PC-9 (cell line): ENCODE measurements around the gene EDAR. TPM values are rescaled to one million over a fixed set of nuclear protein-coding genes. Genes with fewer than 3 reads are reported as not detected.

Experiments used
- BruUV-seq: library from RNA; stranded (reverse); fragments of 400-500 nt; replicated peaks from 2 replicates; lab custom pipeline; 2021; lab: Mats Ljungman, UMichigan
- CTCF ChIA-PET: fragments of 300-600 bp; sonication (Branson Sonifier 250); formaldehyde crosslinking; loops from one replicate; lab custom pipeline; 2022; ENCODE audit warnings: antibody characterized with exemption; lab: Charles Lee
- POLR2A ChIA-PET: fragments of 300-600 bp; sonication (Branson Sonifier 250); formaldehyde crosslinking; loops from one replicate; lab custom pipeline; 2022; ENCODE audit warnings: antibody characterized with exemption; ENCODE audit not compliant: unreplicated experiment; lab: Charles Lee
- DNase-seq, 2 experiments: peaks; one replicate each; pipeline versions ENCODE4 v3.0.0 to v3.0.0-alpha.2; 2015 to 2022; ENCODE audit warnings: mixed read lengths in 1 of 2
- H2AFZ ChIP-seq: fragments of 200-600 bp; sonication (generic); 2 replicates; pipeline ENCODE4 v1.8.1; 2017; ENCODE audit warnings: antibody characterized with exemption
- H3F3A ChIP-seq: fragments of 200-600 bp; sonication (generic); 2 replicates; pipeline ENCODE4 v1.8.1; 2017; ENCODE audit warnings: antibody characterized with exemption, mild to moderate bottlenecking, low read depth; ENCODE audit not compliant: insufficient read depth
- H3K27ac ChIP-seq: fragments of 200-600 bp; sonication (generic); 2 replicates; pipeline ENCODE4 v1.6.1; 2016; ENCODE audit warnings: mixed run types
- H3K27me3 ChIP-seq: fragments of 200-600 bp; sonication (generic); 2 replicates; pipeline ENCODE4 v1.6.1; 2016; ENCODE audit warnings: low read depth, mixed run types; ENCODE audit not compliant: insufficient read depth
- H3K36me3 ChIP-seq: fragments of 200-600 bp; sonication (generic); 2 replicates; pipeline ENCODE4 v1.6.1; 2016; ENCODE audit warnings: low read depth, mixed run types
- H3K4me1 ChIP-seq: fragments of 200-600 bp; sonication (generic); replicated peaks from 2 replicates; pipeline ENCODE4 v1.6.1; 2016; ENCODE audit warnings: mixed run types; ENCODE audit not compliant: insufficient read depth
- H3K4me2 ChIP-seq: fragments of 200-600 bp; sonication (generic); 2 replicates; pipeline ENCODE4 v1.6.1; 2017; ENCODE audit warnings: mixed run types
- H3K4me3 ChIP-seq: fragments of 200-600 bp; sonication (generic); 2 replicates; pipeline ENCODE4 v1.6.1; 2016; ENCODE audit warnings: mixed run types
- H3K79me2 ChIP-seq: fragments of 200-600 bp; sonication (generic); 2 replicates; pipeline ENCODE4 v1.6.1; 2017; ENCODE audit warnings: low read depth, mixed run types
- H3K9me2 ChIP-seq: fragments of 200-600 bp; sonication (generic); 2 replicates; pipeline ENCODE4 v1.8.1; 2017; ENCODE audit warnings: mild to moderate bottlenecking; ENCODE audit not compliant: insufficient read depth
- H3K9me3 ChIP-seq: fragments of 200-600 bp; sonication (generic); 2 replicates; pipeline ENCODE4 v1.8.1; 2016; ENCODE audit warnings: low read depth; ENCODE audit not compliant: insufficient read depth
- H4K20me1 ChIP-seq: fragments of 200-600 bp; sonication (generic); 2 replicates; pipeline ENCODE4 v1.8.1; 2017; ENCODE audit not compliant: insufficient read depth
- EZH2 ChIP-seq: fragments of 200-600 bp; sonication (generic); IDR thresholded peaks from 2 replicates; pipeline ENCODE4 v1.8.0; 2017; ENCODE audit warnings: antibody characterized with exemption, low read depth
- intact Hi-C: fragments of 100-400 bp; cut with micrococcal nuclease; formaldehyde crosslinking; loops from one replicate; pipeline ENCODE4 v1.10.0; 2022; ENCODE audit not compliant: unreplicated experiment
- total RNA-seq: library from RNA; stranded (reverse); gene quantifications from 2 replicates; pipeline ENCODE4 v1.2.3, GENCODE V29; 2021
- TF ChIP-seq, protein P1 (sequence below): fragments of 200-600 bp; sonication (generic); conservative IDR thresholded peaks from 2 replicates; pipeline ENCODE4 v1.6.1; 2017; ENCODE audit warnings: mixed run types, antibody characterized with exemption, mild to moderate bottlenecking, moderate library complexity

Gene EDAR
- total RNA-seq, 1 experiment from 2014 or later = not detected

DNA sequence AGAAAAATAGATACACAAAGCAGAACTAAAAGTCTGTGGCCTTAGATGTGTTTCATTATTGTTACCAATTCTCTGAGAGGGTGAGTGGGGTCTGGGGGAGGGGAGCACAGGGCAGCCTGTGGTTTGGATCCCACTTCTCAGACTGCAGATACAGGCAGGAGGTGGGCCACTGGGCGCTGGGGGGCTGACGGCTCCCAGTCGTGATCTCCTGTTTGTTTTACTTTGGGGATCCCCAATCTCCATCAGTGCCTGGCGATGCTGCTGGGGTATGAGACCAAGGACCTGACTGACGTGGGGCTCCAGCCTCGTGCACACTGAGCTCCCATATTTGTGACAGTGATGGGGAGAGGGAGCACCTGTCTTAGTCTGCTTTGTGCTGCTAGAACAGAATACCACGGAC, 54.9 kb downstream of the EDAR start:
- no TSS peak for BruUV-seq
- intact Hi-C loops = no loop called here
- H3K27me3 ChIP-seq = peaks cover 3% of the 10 kb centered on the region; the same call in 1 of the 2 replicates
- no peak overlapping the region for H3K4me2 ChIP-seq
- ChIA-PET CTCF (no interaction called here), POLR2A (no interaction called here)
- DNase-seq = no peak
- H4K20me1 ChIP-seq = no peaks in the 10 kb centered on the region
- no peaks in the 10 kb centered on the region for H3K9me2 ChIP-seq
- no peak overlapping the region for H2AFZ ChIP-seq
- no peaks in the 10 kb centered on the region for H3F3A ChIP-seq
- H3K36me3 ChIP-seq = no peaks in the 10 kb centered on the region
- H3K4me1 ChIP-seq = no peaks in the 10 kb centered on the region
- H3K79me2 ChIP-seq = no peaks in the 10 kb centered on the region
- TF ChIP-seq EZH2 = no peak
- TF ChIP-seq, protein P1, sequence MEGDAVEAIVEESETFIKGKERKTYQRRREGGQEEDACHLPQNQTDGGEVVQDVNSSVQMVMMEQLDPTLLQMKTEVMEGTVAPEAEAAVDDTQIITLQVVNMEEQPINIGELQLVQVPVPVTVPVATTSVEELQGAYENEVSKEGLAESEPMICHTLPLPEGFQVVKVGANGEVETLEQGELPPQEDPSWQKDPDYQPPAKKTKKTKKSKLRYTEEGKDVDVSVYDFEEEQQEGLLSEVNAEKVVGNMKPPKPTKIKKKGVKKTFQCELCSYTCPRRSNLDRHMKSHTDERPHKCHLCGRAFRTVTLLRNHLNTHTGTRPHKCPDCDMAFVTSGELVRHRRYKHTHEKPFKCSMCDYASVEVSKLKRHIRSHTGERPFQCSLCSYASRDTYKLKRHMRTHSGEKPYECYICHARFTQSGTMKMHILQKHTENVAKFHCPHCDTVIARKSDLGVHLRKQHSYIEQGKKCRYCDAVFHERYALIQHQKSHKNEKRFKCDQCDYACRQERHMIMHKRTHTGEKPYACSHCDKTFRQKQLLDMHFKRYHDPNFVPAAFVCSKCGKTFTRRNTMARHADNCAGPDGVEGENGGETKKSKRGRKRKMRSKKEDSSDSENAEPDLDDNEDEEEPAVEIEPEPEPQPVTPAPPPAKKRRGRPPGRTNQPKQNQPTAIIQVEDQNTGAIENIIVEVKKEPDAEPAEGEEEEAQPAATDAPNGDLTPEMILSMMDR = no peak
- no peak overlapping the region for H3K4me3 ChIP-seq
- no peak overlapping the region for H3K27ac ChIP-seq
- no peaks in the 10 kb centered on the region for H3K9me3 ChIP-seq

DNA sequence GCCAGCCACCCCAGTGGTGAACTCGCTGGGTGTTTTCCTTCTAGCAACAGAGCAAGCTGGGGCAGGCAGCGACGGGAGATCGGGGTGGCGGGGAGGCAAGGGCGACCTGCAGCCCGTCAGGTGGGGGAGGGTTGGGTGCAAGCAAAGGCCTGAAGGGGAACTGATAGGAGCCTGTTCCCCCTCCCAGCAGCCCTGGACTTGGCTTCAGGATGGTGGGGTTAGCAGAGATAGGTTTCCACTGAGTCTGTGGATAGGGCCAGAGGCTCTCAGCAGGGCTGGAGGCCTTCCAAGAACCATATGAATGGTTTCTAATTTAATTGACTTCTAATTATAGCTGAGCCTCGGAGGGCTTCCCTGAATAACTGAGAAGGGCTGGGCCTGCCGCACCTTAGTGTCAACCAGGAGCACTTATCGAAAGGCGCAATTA, 55.3 kb downstream of the EDAR start:
- no peaks in the 10 kb centered on the region for H3K9me3 ChIP-seq
- BruUV-seq = no TSS peak
- TF ChIP-seq EZH2 = no peak
- TF ChIP-seq, protein P1 = no peak
- H3K4me1 ChIP-seq = no peaks in the 10 kb centered on the region
- H3F3A ChIP-seq = no peaks in the 10 kb centered on the region
- no peaks in the 10 kb centered on the region for H3K9me2 ChIP-seq
- no peaks in the 10 kb centered on the region for H3K79me2 ChIP-seq
- peaks cover 3% of the 10 kb centered on the region; the same call in 1 of the 2 replicates for H3K27me3 ChIP-seq
- no peaks in the 10 kb centered on the region for H4K20me1 ChIP-seq
- intact Hi-C loops = no loop called here
- no peak overlapping the region for H2AFZ ChIP-seq
- POLR2A ChIA-PET = no interaction called here
- H3K36me3 ChIP-seq = no peaks in the 10 kb centered on the region
- DNase-seq = no peak
- H3K4me2 ChIP-seq = no peak overlapping the region
- H3K4me3 ChIP-seq = no peak overlapping the region
- CTCF ChIA-PET = no interaction called here
- no peak overlapping the region for H3K27ac ChIP-seq

DNA sequence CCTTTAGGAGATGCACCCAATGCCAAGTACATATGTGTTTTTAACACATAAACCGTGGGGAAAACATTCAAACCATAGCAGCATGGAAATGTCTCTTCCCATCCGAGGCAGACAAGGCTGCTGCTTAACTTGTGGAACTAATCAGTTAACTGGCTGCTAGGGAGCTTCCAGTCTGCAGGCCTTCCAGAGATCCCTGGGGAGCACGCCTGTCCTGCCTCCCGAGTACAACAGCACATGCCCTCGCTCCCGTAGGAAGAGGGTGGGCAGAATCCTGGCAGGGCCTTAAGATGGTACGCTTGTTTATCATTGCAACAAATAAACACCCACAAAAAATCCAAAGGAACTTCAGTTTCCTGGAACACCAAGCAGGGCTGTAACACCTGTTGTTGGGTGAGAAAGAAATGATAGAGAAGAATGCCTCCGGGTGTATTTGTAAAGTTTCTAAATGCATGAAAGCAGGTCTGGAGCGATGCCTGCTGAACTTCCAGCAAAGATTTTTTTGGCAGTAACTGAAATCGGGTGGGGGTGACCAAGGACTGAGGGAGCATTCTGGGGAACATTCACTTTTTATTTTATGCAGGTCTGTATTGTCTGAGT, 56.2 kb downstream of the EDAR start:
- ChIA-PET CTCF (no interaction called here), POLR2A (no interaction called here)
- Histone ChIP-seq H3K9me2 (no peaks in the 10 kb centered on the region), H3K4me1 (no peaks in the 10 kb centered on the region), H3K4me2 (no peak overlapping the region), H3K79me2 (no peaks in the 10 kb centered on the region), H2AFZ (no peak overlapping the region), H3K36me3 (no peaks in the 10 kb centered on the region), H4K20me1 (no peaks in the 10 kb centered on the region), H3K27me3 (peaks cover 3% of the 10 kb centered on the region; the same call in 1 of the 2 replicates), H3K9me3 (no peaks in the 10 kb centered on the region), H3F3A (no peaks in the 10 kb centered on the region), H3K27ac (no peak overlapping the region), H3K4me3 (no peak overlapping the region)
- no peak for TF ChIP-seq EZH2
- TF ChIP-seq, protein P1 = no peak
- DNase-seq = no peak
- intact Hi-C loops = no loop called here
- BruUV-seq = no TSS peak
